ENCODE data around the gene RDX. TPM values are rescaled to one million over a fixed set of nuclear protein-coding genes. Genes with fewer than 3 reads are reported as not detected.
A peak's percentile ranks its signal among the peaks of the same experiment; 100 is the strongest.
"Not testable (repeated sequence)": the region's sequence is repeated elsewhere in the genome, so short reads cannot be mapped to it uniquely, and the experiment has no call there.

RDX gene
- total and polyA plus RNA-seq, 4 donors: 126 to 185 (median 155) TPM

GRCh38 chr11:110286298-110287040 lies 9.9 kb downstream of the RDX start:
- H3K4me1 ChIP-seq (ENCODE audit: control insufficient read depth, insufficient read depth, low read length): peaks cover 4% of the 10 kb centered on the region
- 6% methylated on average over 2 of the region's 4 CpGs for WGBS (ENCODE audit: insufficient coverage)
- H3K4me3 ChIP-seq (ENCODE audit: low read depth, low read length): no peak overlapping the region
- H3K27me3 ChIP-seq (ENCODE audit: control insufficient read depth, insufficient read depth, low read length): no peaks in the 10 kb centered on the region
- no peak overlapping the region for H3K27ac ChIP-seq (ENCODE audit: low read depth, low read length)
- no peaks in the 10 kb centered on the region for H3K36me3 ChIP-seq (ENCODE audit: control insufficient read depth, insufficient read depth, low read length)
- H3K9me3 ChIP-seq (ENCODE audit: control insufficient read depth, insufficient read depth, low read length): no peaks in the 10 kb centered on the region
- DNase-seq (ENCODE audit: low read depth in 4 of 6, low spot score in 6 of 6): peak in 1 of 6 donors; percentile 13

GRCh38 chr11:110283862-110284261 lies 12.6 kb downstream of the RDX start:
- H3K4me3 ChIP-seq (ENCODE audit: low read depth, low read length): no peak overlapping the region
- DNase-seq (ENCODE audit: low read depth in 4 of 6, low spot score in 6 of 6): no peak
- no CpG with 5 or more reads among the region's 4 CpGs for WGBS (ENCODE audit: insufficient coverage)
- no peak overlapping the region for H3K27ac ChIP-seq (ENCODE audit: low read depth, low read length)
- H3K27me3 ChIP-seq (ENCODE audit: control insufficient read depth, insufficient read depth, low read length): no peaks in the 10 kb centered on the region
- peaks cover 5% of the 10 kb centered on the region for H3K4me1 ChIP-seq (ENCODE audit: control insufficient read depth, insufficient read depth, low read length)
- no peaks in the 10 kb centered on the region for H3K9me3 ChIP-seq (ENCODE audit: control insufficient read depth, insufficient read depth, low read length)
- H3K36me3 ChIP-seq (ENCODE audit: control insufficient read depth, insufficient read depth, low read length): no peaks in the 10 kb centered on the region

GRCh38 chr11:110280595-110280994 lies 15.8 kb downstream of the RDX start:
- H3K4me3 ChIP-seq (ENCODE audit: low read depth, low read length); H3K9me3 ChIP-seq (ENCODE audit: control insufficient read depth, insufficient read depth, low read length); H3K36me3 ChIP-seq (ENCODE audit: control insufficient read depth, insufficient read depth, low read length); DNase-seq (ENCODE audit: low read depth in 4 of 6, low spot score in 6 of 6); H3K27ac ChIP-seq (ENCODE audit: low read depth, low read length); H3K4me1 ChIP-seq (ENCODE audit: control insufficient read depth, insufficient read depth, low read length); H3K27me3 ChIP-seq (ENCODE audit: control insufficient read depth, insufficient read depth, low read length): not testable (repeated sequence)
- WGBS (ENCODE audit: insufficient coverage): no CpG with 5 or more reads among the region's 4 CpGs

GRCh38 chr11:110279881-110280280 lies 16.5 kb downstream of the RDX start:
- Histone ChIP-seq H3K27me3 (ENCODE audit: control insufficient read depth, insufficient read depth, low read length) (no peaks in the 10 kb centered on the region), H3K4me1 (ENCODE audit: control insufficient read depth, insufficient read depth, low read length) (peaks cover 5% of the 10 kb centered on the region), H3K36me3 (ENCODE audit: control insufficient read depth, insufficient read depth, low read length) (peaks cover 3% of the 10 kb centered on the region), H3K4me3 (ENCODE audit: low read depth, low read length) (no peak overlapping the region), H3K9me3 (ENCODE audit: control insufficient read depth, insufficient read depth, low read length) (no peaks in the 10 kb centered on the region), H3K27ac (ENCODE audit: low read depth, low read length) (no peak overlapping the region)
- DNase-seq (ENCODE audit: low read depth in 4 of 6, low spot score in 6 of 6): no peak

GRCh38 chr11:110272919-110273318 lies 23.5 kb downstream of the RDX start:
- DNase-seq (ENCODE audit: low read depth in 4 of 6, low spot score in 6 of 6): no peak
- Histone ChIP-seq H3K4me1 (ENCODE audit: control insufficient read depth, insufficient read depth, low read length) (no peaks in the 10 kb centered on the region), H3K27me3 (ENCODE audit: control insufficient read depth, insufficient read depth, low read length) (no peaks in the 10 kb centered on the region), H3K9me3 (ENCODE audit: control insufficient read depth, insufficient read depth, low read length) (no peaks in the 10 kb centered on the region), H3K27ac (ENCODE audit: low read depth, low read length) (no peak overlapping the region), H3K36me3 (ENCODE audit: control insufficient read depth, insufficient read depth, low read length) (peaks cover 11% of the 10 kb centered on the region), H3K4me3 (ENCODE audit: low read depth, low read length) (no peak overlapping the region)
- WGBS (ENCODE audit: insufficient coverage): no CpG with 5 or more reads among the region's 2 CpGs

GRCh38 chr11:110269996-110270395 lies 26.4 kb downstream of the RDX start:
- Histone ChIP-seq H3K27me3 (ENCODE audit: control insufficient read depth, insufficient read depth, low read length) (no peaks in the 10 kb centered on the region), H3K27ac (ENCODE audit: low read depth, low read length) (no peak overlapping the region), H3K4me1 (ENCODE audit: control insufficient read depth, insufficient read depth, low read length) (no peaks in the 10 kb centered on the region), H3K9me3 (ENCODE audit: control insufficient read depth, insufficient read depth, low read length) (no peaks in the 10 kb centered on the region), H3K4me3 (ENCODE audit: low read depth, low read length) (no peak overlapping the region), H3K36me3 (ENCODE audit: control insufficient read depth, insufficient read depth, low read length) (peaks cover 17% of the 10 kb centered on the region)
- DNase-seq (ENCODE audit: low read depth in 4 of 6, low spot score in 6 of 6): no peak
- WGBS (ENCODE audit: insufficient coverage): no CpG with 5 or more reads among the region's 7 CpGs

- peaks cover 18% of the 10 kb centered on the region for H3K36me3 ChIP-seq (ENCODE audit: control insufficient read depth, insufficient read depth, low read length)
- 50% methylated on average over 1 of the region's 1 CpG for WGBS (ENCODE audit: insufficient coverage)
- H3K4me1 ChIP-seq (ENCODE audit: control insufficient read depth, insufficient read depth, low read length): no peaks in the 10 kb centered on the region
- H3K27me3 ChIP-seq (ENCODE audit: control insufficient read depth, insufficient read depth, low read length): no peaks in the 10 kb centered on the region
- H3K4me3 ChIP-seq (ENCODE audit: low read depth, low read length): no peak overlapping the region
- no peaks in the 10 kb centered on the region for H3K9me3 ChIP-seq (ENCODE audit: control insufficient read depth, insufficient read depth, low read length)
- no peak overlapping the region for H3K27ac ChIP-seq (ENCODE audit: low read depth, low read length)
- no peak for DNase-seq (ENCODE audit: low read depth in 4 of 6, low spot score in 6 of 6)
These were observed 28.0 kb downstream of the RDX start for GRCh38 chr11:110268441-110268840.

- H3K9me3 ChIP-seq (ENCODE audit: control insufficient read depth, insufficient read depth, low read length): no peaks in the 10 kb centered on the region
- no peaks in the 10 kb centered on the region for H3K4me1 ChIP-seq (ENCODE audit: control insufficient read depth, insufficient read depth, low read length)
- H3K27me3 ChIP-seq (ENCODE audit: control insufficient read depth, insufficient read depth, low read length): no peaks in the 10 kb centered on the region
- peaks cover 29% of the 10 kb centered on the region for H3K36me3 ChIP-seq (ENCODE audit: control insufficient read depth, insufficient read depth, low read length)
- no peak overlapping the region for H3K27ac ChIP-seq (ENCODE audit: low read depth, low read length)
- H3K4me3 ChIP-seq (ENCODE audit: low read depth, low read length): no peak overlapping the region
- 98% methylated on average over 6 of the region's 6 CpGs for WGBS (ENCODE audit: insufficient coverage)
- no peak for DNase-seq (ENCODE audit: low read depth in 4 of 6, low spot score in 6 of 6)
These were observed 34.4 kb downstream of the RDX start for GRCh38 chr11:110262072-110262403.

- DNase-seq (ENCODE audit: low read depth in 4 of 6, low spot score in 6 of 6): no peak
- WGBS (ENCODE audit: insufficient coverage): no CpG with 5 or more reads among the region's 2 CpGs
- peaks cover 25% of the 10 kb centered on the region for H3K36me3 ChIP-seq (ENCODE audit: control insufficient read depth, insufficient read depth, low read length)
These were observed 35.0 kb downstream of the RDX start for GRCh38 chr11:110261195-110262071.

GRCh38 chr11:110253525-110253924 lies 42.9 kb downstream of the RDX start:
- H3K27ac ChIP-seq (ENCODE audit: low read depth, low read length): no peak overlapping the region
- no peak for DNase-seq (ENCODE audit: low read depth in 4 of 6, low spot score in 6 of 6)
- H3K36me3 ChIP-seq (ENCODE audit: control insufficient read depth, insufficient read depth, low read length): peaks cover 2% of the 10 kb centered on the region
- H3K4me3 ChIP-seq (ENCODE audit: low read depth, low read length): no peak overlapping the region
- H3K9me3 ChIP-seq (ENCODE audit: control insufficient read depth, insufficient read depth, low read length): no peaks in the 10 kb centered on the region
- no peaks in the 10 kb centered on the region for H3K4me1 ChIP-seq (ENCODE audit: control insufficient read depth, insufficient read depth, low read length)
- H3K27me3 ChIP-seq (ENCODE audit: control insufficient read depth, insufficient read depth, low read length): no peaks in the 10 kb centered on the region
- WGBS (ENCODE audit: insufficient coverage): no CpG with 5 or more reads among the region's 3 CpGs

More at GRCh38 chr11:110261195-110262071, 35.0 kb downstream of the RDX start:
- no peak overlapping the region for H3K4me3 ChIP-seq (ENCODE audit: low read depth, low read length)
- no peaks in the 10 kb centered on the region for H3K27me3 ChIP-seq (ENCODE audit: control insufficient read depth, insufficient read depth, low read length)
- no peak overlapping the region for H3K27ac ChIP-seq (ENCODE audit: low read depth, low read length)
- no peaks in the 10 kb centered on the region for H3K4me1 ChIP-seq (ENCODE audit: control insufficient read depth, insufficient read depth, low read length)
- H3K9me3 ChIP-seq (ENCODE audit: control insufficient read depth, insufficient read depth, low read length): no peaks in the 10 kb centered on the region
